Hematopoietic multipotent progenitor cell treated with erythropoietin and hydrocortisone succinate and interleukin-3 and kit ligand, for 6 days (in vitro differentiated cells): ENCODE data around the gene ADAM17.
"Not testable (repeated sequence)": the region's sequence is repeated elsewhere in the genome, so short reads cannot be mapped to it uniquely, and the experiment has no call there.

Source experiments
- DNase-seq: peaks from one replicate; pipeline ENCODE4 v3.0.0-alpha.2; 2015

ADAM17 gene

DNA sequence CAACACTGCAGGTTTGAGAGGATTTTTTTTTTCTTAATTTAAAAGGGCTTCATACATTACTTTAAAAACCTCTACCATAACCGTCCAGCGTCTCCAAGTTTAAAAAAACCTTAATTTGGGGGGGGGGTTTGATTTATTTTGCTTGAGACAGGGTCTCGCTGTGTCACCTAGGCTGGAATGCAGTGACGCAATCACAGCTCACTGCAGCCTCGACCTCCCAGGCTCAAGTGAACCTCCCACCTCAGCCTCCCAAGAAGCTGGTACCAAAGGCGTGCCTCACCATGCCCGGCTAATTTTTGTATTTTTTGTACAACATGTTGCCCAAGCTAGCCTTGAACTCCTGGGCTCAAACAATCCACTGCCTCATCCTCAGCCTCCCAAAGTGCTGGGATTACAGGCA, 36.9 kb downstream of the ADAM17 start:
- DNase-seq: no peak

DNA sequence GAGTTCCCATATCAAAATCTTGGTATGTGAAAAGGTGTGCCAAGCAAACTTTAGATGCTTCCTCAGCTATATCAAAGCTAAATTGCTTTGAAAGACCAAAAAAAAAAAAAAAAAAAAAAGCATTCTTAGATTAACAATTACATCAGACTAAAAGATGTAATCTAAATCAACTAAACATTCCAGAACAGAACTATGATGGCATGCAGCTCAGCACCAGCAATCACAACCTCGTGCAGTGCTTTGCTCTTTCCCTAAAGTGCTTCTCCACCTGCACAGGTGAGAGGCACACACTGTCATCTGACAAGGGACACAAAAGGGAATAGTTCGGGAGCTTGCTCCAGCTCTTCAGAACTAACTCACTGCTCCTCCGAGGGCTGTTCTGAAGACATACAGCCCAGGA, 37.5 kb downstream of the ADAM17 start:
- DNase-seq: no peak

DNA sequence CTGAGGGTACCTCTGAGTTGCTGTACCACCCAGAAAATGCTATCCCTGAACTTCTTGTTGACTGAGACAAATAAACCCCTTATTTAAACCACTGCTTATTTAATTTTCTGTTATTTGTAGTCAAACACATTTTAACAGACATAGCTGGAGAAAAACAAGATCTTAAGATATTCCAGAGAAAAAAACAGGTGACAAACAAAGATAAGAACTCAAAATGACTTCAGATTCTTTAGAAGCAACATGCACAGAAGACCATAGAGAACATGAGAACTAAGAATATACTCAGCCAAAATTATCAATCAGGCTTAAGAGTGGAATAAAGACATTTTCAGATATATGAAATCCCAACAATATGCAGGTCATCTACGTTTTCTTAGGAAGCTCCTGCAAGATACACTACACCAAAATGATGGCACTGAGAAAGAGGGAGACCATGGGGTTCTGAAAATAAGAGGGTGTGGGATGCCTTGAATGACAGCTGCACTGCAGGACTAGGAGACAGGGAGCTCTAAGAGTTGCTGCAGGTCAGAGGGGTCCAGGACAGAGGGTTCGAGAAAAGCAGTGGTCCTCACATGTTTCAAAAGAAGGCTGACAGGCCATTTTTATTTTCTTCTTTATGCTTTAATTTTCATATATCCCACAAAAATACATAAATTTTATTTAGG, 38.4 kb downstream of the ADAM17 start:
- peak; percentile 46 for DNase-seq

DNA sequence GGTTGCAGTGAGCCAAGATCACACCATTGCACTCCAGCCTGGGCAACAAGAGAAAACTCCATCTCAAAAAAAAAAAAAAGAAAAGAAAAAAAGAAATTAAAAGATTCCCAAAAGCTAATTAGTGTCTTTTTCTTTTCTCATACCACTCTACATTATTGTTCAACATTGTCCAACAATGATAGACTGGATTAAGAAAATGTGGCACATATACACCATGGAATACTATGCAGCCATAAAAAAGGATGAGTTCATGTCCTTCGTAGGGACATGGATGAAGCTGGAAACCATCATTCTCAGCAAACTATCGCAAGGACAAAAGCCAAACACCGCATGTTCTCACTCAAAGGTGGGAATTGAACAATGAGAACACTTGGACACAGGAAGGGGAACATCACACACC, 41.7 kb downstream of the ADAM17 start:
- not testable (repeated sequence) for DNase-seq

DNA sequence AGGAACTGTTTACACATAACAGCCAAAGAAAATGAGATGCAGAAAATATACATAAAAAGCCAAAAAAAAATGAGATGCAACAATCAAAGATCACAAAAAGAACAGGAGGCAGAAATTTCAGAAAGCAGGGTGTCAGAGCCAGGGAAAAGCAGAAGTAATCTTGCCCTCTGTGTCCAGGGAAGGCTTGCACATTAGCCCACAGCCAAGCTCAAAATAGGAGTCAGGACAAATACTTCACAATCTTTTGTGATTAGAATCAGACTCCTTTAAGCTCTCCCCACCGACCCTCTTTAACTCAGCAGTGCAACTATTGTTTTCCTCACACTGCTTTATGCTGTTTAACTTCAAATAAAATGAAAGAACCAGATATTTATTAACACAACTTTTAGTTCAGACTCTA, 46.7 kb downstream of the ADAM17 start:
- DNase-seq: no peak

DNA sequence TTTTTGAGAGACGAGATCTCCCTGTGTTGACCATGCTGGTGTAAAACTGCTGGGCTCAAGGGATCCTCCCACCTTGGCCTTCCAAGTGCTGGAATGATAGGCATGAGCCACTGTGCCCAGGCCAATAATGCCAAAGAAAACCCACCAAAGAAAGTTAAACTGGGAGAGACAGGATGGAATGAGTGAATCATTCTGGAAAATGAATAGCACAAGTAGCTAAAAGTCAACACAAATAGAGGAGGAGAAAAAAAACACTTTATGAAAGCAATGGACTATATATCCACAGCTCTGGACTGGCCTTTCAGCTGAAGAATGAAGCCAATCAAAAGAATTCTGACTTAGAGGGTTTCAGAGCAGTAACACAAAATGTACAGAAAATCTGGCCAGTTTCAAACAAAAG, 57.4 kb downstream of the ADAM17 start:
- no peak for DNase-seq

DNA sequence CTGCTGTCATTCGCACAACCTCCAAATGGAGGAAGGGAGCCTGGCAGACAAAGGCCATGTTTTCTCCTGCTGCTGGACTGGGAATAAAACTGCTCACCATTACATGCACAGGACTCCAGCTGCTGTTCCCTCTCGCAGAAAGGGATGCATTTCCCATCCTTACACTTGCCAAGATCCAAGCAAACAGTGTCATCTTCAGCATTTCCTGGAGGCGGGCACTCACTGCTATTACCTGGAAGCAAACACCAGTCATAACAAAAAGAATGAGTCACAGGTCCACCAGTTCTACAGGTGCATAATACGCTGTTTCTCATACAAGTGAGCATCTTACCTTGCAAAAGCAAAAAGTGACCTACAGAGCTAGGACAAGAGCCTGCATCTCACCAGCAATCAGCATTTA, 58.6 kb downstream of the ADAM17 start:
- no peak for DNase-seq

DNA sequence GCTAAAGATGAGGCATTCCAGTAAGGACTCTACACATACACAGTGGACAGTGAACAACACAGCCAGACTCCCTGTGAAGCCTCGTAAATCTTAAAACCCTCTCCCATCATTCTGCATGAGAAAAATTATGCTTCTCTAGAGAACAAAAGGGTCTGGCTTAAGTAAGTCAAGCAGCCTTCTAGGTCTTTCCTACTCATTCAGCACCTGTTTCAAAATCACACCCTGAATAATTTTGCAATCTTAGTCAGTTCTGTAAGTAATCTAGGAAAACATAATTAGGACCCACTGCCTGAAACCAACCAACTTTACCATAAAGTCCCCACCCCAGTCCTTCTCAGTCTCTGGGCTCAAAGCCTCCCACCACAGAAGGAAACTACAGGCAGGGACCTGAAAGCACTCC, 61.5 kb downstream of the ADAM17 start:
- DNase-seq: no peak

DNA sequence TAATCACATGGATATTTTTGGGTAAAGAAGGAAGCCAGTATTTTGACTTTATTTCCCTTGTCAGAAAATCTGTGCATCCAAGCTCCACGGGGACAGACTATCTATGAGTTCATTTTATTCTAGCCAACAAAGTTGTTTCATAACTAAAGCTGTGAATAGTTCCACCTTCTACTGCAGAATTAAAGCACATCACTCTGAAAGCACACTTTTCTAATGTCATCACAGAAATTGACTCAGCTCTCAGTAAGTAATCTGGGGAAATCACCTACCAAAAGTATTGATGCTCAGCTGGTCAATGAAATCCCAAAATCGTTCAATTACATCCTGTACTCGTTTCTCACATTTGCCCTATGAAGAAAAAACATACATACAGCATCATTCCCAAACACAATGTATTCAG, 62.2 kb downstream of the ADAM17 start:
- DNase-seq: no peak

DNA sequence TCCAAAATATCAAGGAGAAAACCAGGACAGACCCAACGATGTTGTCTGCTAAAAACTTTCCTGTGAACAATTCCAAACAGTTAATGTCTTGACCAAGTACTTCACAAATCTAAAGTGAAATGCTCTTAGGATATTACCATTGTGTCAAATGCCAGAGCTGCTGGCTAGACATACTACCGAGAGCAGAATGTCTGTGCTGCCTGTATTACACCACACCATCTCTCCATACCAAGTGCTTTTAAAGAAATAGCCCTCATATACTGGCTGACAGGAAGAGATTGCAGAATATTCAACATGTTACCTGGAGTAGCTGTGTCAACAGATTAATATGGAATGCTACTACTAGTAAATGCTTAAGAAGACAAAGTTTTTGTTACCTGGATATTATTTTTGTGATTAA, 62.7 kb downstream of the ADAM17 start:
- DNase-seq: no peak

DNA sequence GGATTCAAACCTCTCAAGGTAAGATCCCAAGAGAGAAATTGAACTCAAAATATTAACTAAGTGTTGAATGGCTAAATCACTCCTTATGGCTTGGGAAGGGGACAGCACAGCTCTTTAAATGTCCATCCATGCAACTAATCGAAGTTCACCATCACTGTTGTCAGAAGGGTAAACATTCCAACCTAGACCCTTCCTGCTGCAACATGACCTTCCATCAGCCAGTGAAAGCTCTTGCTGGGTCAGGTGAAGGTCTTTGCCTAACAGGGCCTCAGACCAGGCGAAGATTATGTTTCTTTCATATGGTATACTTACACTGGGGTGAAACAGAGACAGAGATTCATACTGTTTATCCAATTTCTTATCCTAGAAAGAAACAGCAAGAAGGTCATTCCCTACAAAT, 64.8 kb downstream of the ADAM17 start:
- no peak for DNase-seq

DNA sequence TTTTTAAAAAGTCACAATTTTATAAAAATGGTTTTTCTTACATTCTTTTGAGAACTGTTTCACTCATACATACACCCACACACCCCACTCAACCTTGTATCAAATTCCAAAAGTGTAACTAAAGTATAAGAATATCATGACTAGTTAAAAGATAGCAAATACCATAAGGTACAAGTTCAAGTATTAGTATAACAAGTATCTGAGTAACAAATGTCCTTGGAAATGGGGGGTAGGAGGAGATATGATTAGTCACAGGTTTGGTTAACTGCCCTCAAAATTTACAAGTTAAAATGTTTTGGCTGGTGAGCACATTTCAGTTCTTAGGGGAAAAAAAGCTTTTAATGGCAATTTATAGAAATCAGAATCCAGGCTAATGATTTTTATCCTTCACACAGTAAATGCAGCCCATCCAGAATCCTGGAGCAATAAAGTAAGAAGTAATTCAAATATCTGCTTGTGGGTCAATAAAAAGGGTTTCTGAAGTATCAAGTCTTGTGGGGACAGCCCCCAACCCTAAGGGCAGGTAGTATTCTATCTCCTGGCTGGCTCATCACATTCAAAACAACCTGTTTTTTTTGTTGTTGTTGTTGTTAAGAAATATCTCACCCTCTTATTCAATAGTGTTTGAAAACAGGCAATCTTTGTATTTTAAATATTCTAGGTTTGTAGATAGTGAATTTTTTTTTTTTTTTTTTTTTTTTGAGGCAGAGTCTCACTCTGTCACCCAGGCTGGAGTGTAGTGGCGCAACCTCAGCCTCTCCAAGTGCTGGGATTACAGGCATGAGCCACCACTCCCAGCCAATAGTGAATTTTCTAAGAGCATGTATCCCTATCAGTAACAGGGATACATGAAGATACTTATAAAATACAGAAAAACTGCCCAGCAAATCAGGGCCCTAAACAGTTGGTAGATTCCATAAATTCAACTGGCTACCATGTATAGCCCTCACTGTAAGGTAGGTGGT, 66.8 kb downstream of the ADAM17 start:
- no peak for DNase-seq

DNA sequence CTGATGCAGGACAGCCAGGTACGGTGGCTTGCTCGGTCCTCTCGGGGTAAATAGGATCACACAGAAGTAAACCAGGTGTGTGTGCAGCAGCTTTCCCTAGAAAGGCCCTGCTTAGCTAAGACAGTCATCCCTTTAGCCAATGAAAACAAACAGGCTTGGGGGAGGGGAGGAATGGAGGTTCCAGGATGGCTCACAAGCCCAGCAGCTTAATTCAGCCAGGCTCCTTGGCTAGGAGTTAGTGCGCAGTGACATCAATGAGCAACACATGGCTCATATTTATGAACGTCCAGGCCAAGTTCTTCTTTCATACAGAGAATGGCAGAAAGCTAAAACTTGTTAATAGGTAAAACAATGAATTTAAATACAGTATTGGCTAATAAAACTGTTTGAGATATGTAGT, 71.1 kb downstream of the ADAM17 start:
- no peak for DNase-seq

DNA sequence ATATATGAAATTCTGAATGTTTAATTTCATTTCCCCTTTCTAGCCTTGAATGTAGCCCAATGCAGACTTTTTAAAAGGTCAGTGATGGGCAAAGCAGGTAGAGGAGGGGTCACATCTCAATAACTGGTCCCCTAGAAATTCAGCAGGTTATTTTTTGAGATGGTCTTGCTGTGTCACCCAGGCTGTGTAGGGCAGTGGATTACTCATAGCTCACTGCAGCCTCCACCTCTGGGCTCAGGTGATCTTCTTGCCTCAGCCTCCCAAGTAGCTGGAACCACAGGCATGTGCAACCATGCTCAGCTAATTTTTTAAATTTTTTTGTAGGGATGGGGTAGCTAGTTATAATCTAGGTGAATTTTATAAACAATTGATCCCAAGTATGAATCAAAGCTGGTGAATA, 72.5 kb downstream of the ADAM17 start:
- DNase-seq: no peak

DNA sequence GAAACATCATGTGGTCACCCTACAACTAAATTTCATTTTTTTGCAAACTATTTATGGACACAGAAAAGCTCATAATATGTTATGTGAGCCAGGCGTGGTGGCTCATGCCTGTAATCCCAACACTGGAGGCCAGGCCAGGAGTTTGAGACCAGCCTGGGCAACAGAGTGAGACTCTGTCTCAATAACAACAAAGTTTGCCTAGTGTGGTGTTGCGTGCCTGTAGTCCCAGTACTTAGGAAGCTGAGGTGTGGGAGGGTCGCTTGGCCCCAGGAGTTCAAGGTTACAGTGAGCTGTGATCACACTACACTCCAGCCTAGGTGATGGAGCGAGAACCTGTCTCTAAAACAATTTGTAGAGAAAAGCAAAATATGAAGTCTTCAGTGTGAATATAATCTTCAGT, 75.5 kb downstream of the ADAM17 start:
- DNase-seq: no peak

DNA sequence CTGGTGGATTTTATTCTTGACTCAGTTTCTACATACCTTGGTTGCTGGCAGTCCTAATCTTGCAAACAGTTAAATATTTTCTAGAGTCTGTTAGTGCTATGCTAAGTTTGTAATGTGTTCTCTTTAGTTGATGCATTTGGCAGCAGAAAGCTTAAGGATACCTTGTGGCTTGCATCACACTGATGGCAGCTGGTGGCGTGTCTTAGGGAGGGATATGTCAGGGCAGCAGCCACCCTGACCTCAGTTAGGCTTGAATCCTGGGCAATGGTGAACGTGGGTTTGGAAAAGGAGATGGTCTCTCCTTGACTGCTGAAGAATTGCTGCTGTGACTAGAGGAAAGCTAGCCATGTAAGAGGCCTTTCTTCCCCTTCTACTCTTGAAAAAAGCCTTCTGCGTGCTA, 77.1 kb downstream of the ADAM17 start:
- no peak for DNase-seq

DNA sequence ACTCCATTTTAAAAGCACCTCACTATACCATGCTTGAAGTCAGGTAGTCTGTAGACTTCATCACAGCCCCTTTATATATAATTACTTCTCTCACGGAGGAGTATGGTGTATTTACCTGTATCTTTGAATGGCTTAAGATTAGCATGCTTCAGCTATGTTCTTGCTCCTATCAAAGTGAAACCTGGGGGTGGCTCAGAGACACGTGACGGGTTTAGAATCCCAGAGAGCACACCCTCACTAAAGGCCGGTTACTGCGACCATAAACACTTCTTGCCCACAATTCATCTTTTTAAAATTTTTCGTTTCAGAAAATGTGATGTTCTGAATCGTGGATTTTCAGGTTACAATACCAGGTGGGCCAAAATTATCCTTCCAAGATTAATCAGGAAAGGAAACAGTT, 77.7 kb downstream of the ADAM17 start:
- DNase-seq: no peak

DNA sequence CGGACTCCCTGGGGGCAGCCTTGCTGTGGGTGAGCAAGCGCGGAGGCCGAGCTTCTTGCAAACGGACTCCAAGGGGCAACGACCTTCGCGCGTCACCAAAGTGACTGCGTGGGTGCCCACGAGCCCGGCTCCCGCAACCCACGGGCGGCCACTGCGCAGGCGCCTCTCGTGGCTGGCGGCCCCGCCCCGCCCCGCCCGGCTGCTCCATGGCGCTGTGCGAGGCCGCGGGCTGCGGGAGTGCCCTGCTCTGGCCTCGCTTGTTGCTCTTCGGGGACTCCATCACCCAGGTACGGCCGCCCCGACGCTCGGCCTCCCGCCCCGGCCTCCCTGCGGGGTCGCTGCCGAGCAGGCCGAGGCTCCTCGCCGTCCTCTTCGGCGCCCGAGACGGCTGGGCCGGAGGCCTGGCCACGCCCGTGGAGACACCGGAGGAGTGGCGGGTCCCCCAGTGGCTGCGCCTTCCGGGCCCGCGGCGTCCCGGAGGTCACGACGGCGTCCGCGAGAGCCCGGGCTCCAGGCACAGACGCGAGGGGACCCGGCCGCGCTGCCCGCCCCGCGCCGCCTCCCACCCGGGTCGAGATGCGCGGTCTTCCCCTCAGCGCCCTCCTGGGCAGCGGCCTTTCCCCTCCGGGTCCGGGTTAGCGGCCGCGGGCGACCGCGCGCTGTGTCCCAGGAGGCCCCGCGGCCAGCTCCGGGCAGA, 81.1 kb downstream of the ADAM17 start, which contains the start of gene IAH1:
TSS of gene IAH1 (plus strand) at position 191 of the 697 bp plus-strand sequence. CDS start at position 207, 16 bp downstream.
- peak; percentile 69 for DNase-seq

DNA sequence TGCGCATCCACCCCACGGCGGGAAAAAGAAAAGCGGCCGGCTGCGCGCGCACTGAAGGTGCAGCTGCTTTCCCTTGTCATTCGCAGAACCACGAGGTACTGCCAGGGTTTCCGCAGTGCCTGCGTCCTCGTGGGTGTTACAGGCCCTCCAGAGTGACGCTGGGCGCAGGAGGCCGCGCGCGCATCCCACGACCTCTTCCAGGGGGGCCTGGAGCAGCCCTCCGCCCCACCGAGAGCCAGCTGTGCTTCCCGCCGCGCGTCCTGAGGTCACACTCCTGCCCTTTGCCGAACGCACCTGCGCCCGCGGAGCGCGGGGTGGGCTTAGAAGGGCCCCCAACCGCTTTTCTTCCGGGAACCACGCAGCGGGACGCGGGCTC, 81.7 kb downstream of the ADAM17 start:
- peak; percentile 56 for DNase-seq

DNA sequence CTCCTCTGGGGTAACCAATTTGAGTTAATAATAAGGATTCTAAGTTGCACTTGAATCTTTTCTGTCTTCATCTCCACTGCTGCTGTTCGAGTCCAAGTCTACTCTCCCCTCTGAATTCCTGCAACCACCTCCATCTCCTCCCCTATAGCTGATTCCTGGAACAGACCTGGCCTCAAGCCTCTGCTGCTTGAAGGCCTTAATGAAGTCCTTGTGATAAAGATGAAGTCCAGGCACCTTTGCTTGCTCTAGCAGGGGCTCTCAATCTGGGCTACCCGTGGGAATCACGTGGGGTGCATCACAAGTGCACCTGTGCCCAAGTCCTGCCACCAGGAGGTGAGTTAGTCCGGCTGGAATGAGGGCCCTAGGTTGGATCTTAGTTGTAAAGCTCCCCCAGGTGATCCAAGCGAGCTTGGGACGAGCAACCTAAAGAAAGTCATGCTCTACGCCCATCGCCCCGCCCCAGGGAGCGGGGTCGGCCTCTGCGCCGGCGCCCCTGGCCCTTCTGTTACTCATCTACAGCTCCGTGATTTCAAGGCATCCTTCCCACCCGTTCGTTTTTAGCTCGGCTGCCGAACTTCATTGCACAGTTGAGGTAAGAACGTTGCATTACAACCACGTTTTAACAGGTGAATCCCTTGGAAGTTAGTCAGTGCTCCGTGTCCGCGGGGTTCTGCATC, 82.2 kb downstream of the ADAM17 start:
- DNase-seq: peak; percentile 20

DNA sequence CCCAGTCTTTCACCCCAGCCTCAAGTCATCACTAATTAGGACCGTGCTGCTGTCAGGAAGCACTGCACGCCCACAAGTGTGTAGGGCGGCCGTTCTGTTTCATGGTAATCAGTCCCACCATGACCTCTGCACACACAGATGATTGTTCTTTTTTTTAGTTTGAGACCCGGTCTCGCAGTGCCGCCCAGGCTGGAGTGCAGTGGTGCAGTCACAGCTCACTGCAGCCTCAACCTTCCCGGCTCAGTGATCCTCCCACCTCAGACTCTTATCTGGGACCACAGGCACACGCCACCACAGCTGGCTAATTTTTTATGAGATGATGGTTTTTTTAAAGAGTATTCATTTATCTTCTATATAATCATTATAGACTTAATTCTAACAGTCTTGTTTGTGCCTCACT, 83.1 kb downstream of the ADAM17 start:
- peak; percentile 78 for DNase-seq

DNA sequence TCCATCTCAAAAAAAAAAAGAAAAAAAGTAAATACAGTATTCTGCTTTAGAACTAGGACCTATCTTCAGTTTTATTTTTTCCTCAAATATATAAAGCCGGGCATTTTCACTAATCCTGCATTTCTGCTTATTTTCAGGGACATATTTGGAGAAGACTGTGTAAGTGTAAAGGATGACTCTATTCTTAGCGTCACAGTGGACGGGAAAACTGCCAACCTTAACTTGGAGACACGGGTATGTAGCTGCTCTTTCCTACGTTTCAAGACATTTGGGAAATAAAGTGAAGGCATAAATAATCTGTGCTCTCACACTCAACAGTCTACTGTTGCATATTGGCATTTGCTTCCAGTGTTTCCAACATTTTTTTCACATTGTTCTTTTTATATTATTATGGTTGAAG, 84.4 kb downstream of the ADAM17 start:
- no peak for DNase-seq

DNA sequence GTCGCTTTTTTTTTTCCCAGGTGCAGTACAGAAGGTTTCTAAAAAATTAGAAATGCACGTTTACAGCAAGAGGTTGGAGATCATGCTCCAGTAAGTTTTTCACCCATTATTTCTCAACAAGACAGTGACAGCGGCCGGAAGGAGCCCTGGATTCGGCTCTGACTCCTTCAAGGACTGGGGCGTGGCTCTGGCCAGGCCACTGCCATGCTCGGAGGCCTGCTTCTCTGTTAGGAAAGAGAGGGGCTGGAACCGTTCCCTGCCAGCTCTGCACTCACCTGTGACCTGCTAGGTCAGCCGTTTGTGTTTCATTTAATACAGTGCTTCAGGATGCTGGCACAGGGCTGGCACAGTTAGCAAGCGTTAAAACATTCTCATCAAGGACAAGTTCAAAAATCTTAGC, 87.9 kb downstream of the ADAM17 start:
- no peak for DNase-seq
